HG03108 (cell line): ENCODE measurements around the gene TRPM4.
"Not testable (repeated sequence)": the region's sequence is repeated elsewhere in the genome, so short reads cannot be mapped to it uniquely, and the experiment has no call there.

ENCODE experiments used
- ATAC-seq: cut with Tn5 transposase; IDR thresholded peaks from one replicate; pipeline ENCODE4 v1.9.1; 2021; ENCODE audit warnings: moderate library complexity; ENCODE audit not compliant: unreplicated experiment

TRPM4 gene

GRCh38 chr19:49186108-49186507, 28.5 kb downstream of the TRPM4 start:
- no peak for ATAC-seq

- no peak for ATAC-seq
Observed at GRCh38 chr19:49188626-49189200, 31.1 kb downstream of the TRPM4 start.

- no peak for ATAC-seq
Observed at GRCh38 chr19:49189259-49189658, 31.7 kb downstream of the TRPM4 start.

- ATAC-seq = no peak
Observed at GRCh38 chr19:49190781-49191180, 33.2 kb downstream of the TRPM4 start.

- ATAC-seq = no peak
Observed at GRCh38 chr19:49193822-49194394, 36.3 kb downstream of the TRPM4 start.

- no peak for ATAC-seq
Observed at GRCh38 chr19:49194408-49194807, 36.8 kb downstream of the TRPM4 start.

GRCh38 chr19:49196527-49197240, 39.1 kb downstream of the TRPM4 start:
- ATAC-seq = no peak

GRCh38 chr19:49200238-49200862, 42.8 kb downstream of the TRPM4 start:
- no peak for ATAC-seq

GRCh38 chr19:49201042-49201441, 43.5 kb downstream of the TRPM4 start:
- ATAC-seq = no peak

- no peak for ATAC-seq
Observed at GRCh38 chr19:49205114-49205513, 47.5 kb downstream of the TRPM4 start.

- not testable (repeated sequence) for ATAC-seq
Observed at GRCh38 chr19:49209502-49209901, 51.9 kb downstream of the TRPM4 start.

GRCh38 chr19:49210108-49210900, 52.7 kb downstream of the TRPM4 start:
- ATAC-seq = no peak

GRCh38 chr19:49210901-49211451, 53.4 kb downstream of the TRPM4 start:
- ATAC-seq = no peak

- ATAC-seq = no peak
Observed at GRCh38 chr19:49212016-49212701, 54.6 kb downstream of the TRPM4 start.

- ATAC-seq = no peak
Observed at GRCh38 chr19:49213791-49214190, 56.2 kb downstream of the TRPM4 start.

- no peak for ATAC-seq
Observed at GRCh38 chr19:49214701-49215100, 57.1 kb downstream of the TRPM4 start.

- ATAC-seq = no peak
Observed at GRCh38 chr19:49216071-49216470, 58.5 kb downstream of the TRPM4 start.

- ATAC-seq = no peak
Observed at GRCh38 chr19:49217382-49217781, 59.8 kb downstream of the TRPM4 start.

GRCh38 chr19:49222011-49222410, 64.4 kb downstream of the TRPM4 start:
- ATAC-seq = no peak

GRCh38 chr19:49222528-49222927, 64.9 kb downstream of the TRPM4 start:
- no peak for ATAC-seq
